ENCODE measurements around the gene CFAP69.

DNA sequence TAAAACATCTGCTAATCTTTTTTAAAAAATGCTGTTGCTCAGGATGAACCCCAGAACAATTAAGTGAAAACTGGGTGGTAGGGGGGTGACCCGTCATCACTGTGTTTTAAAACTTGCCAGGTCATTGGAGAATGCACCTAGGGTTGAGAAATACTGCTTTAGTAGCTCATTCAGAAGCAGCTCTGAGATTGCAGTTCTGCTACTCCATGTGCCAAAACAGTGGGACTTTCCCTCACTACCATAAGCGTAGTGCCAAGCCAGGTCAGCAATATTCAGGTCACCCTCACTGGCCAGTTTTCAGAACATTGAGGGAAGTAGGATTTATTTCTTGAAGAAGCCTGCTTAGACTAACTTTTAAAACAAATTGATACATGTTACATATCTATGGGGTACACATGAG, 28.2 kb upstream of the CFAP69 start:
- TF ChIP-seq, protein P1, sequence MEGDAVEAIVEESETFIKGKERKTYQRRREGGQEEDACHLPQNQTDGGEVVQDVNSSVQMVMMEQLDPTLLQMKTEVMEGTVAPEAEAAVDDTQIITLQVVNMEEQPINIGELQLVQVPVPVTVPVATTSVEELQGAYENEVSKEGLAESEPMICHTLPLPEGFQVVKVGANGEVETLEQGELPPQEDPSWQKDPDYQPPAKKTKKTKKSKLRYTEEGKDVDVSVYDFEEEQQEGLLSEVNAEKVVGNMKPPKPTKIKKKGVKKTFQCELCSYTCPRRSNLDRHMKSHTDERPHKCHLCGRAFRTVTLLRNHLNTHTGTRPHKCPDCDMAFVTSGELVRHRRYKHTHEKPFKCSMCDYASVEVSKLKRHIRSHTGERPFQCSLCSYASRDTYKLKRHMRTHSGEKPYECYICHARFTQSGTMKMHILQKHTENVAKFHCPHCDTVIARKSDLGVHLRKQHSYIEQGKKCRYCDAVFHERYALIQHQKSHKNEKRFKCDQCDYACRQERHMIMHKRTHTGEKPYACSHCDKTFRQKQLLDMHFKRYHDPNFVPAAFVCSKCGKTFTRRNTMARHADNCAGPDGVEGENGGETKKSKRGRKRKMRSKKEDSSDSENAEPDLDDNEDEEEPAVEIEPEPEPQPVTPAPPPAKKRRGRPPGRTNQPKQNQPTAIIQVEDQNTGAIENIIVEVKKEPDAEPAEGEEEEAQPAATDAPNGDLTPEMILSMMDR (IDR thresholded peaks at IDR 0.05): no peak
- no peak for TF ChIP-seq EZH2 (IDR thresholded peaks at IDR 0.05; ENCODE audit: borderline replicate concordance, insufficient read depth, low read depth, low read length, poor library complexity, severe bottlenecking)
